Glutamatergic neuron (in vitro differentiated cells): ENCODE measurements around the gene FANCI. TPM values are rescaled to one million over a fixed set of nuclear protein-coding genes. Genes with fewer than 3 reads are reported as not detected.
"Not testable (repeated sequence)": the region's sequence is repeated elsewhere in the genome, so short reads cannot be mapped to it uniquely, and the experiment has no call there.

Experiments
- DNase-seq: peaks from one replicate; pipeline ENCODE4 v3.0.0; 2022
- H3K27ac Mint-ChIP-seq: one replicate; pipeline ENCODE4 v1.8.0; 2020; ENCODE audit warnings: mild to moderate bottlenecking, mixed read lengths, inconsistent platforms; ENCODE audit not compliant: unreplicated experiment
- H3K27me3 Mint-ChIP-seq: one replicate; pipeline ENCODE4 v1.8.0; 2020; ENCODE audit warnings: mild to moderate bottlenecking, moderate library complexity, mixed read lengths, inconsistent platforms; ENCODE audit not compliant: unreplicated experiment
- H3K36me3 Mint-ChIP-seq: one replicate; pipeline ENCODE4 v1.8.0; 2020; ENCODE audit warnings: mild to moderate bottlenecking, mixed read lengths, inconsistent platforms; ENCODE audit not compliant: unreplicated experiment
- H3K4me1 Mint-ChIP-seq: one replicate; pipeline ENCODE4 v1.8.0; 2020; ENCODE audit warnings: mild to moderate bottlenecking, low read depth, mixed read lengths, inconsistent platforms; ENCODE audit not compliant: unreplicated experiment
- H3K4me3 Mint-ChIP-seq: one replicate; pipeline ENCODE4 v1.8.0; 2020; ENCODE audit warnings: mild to moderate bottlenecking, mixed read lengths, inconsistent platforms; ENCODE audit not compliant: unreplicated experiment
- H3K9me3 Mint-ChIP-seq: one replicate; pipeline ENCODE4 v1.8.0; 2020; ENCODE audit warnings: mild to moderate bottlenecking, moderate library complexity, mixed read lengths, inconsistent platforms; ENCODE audit not compliant: unreplicated experiment
- CTCF ChIP-seq: fragments of 200-600 bp; sonication (generic); IDR thresholded peaks from one replicate; pipeline ENCODE4 v1.5.0; 2021; ENCODE audit not compliant: partially characterized antibody, unreplicated experiment
- total RNA-seq: library from RNA; stranded (reverse); fragmentation: NEBNext Ultra II Directional; extraction: Animal tissue kit (Norgen Biotek cat#: 25700); gene quantifications from one replicate; pipeline ENCODE4 v1.2.1, GENCODE V29; 2021; ENCODE audit not compliant: unreplicated experiment

FANCI gene
- total RNA-seq, 1 donor from 2014 or later = 15.8 TPM

DNA sequence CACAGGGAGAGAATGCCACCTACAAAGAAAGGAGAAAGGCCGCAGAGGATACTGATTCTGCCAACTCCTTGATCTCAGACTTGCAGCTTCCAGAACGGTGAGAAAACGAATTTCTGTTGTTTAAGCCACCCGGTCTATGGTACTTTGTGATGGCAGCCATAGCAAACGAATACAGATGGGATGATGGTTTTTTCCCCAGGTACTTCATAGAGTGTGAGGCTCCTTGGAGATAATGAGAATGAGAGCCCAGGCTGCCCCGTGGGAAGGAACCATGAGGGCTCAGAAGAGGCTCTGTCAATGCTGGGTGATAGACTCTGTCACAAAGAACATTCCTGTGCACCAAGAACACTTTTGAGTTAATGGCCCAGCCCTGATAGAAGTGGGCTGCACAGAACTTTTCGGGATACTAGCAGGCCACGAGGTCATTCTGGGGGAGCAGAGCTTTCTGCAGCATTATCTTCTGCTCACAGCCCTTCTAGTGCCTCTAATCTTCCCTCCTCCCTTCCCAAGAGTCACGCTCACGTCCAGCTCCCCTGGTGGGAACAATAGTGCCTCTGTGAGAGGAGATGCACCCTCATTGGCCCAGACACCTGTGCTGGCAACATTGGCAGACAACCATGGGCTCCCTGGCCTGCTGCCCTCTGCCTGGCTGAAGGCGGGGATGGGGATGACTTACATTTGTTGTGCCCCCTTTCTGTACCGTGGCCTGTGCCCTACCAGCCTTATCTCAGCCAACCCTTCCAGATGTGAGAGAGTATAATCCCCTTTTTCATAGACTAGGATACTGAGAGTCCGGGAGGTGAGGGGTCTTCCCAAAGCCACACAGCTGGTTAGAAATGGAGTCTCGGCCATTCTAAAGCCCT, 17.2 kb upstream of the FANCI start:
- peaks cover 3% of the 10 kb centered on the region for H3K27me3 Mint-ChIP-seq
- peaks cover 1% of the 10 kb centered on the region for H3K9me3 Mint-ChIP-seq
- H3K27ac Mint-ChIP-seq = no peak overlapping the region
- DNase-seq = no peak
- H3K4me3 Mint-ChIP-seq = no peak overlapping the region
- no peak for TF ChIP-seq CTCF
- H3K4me1 Mint-ChIP-seq = no peaks in the 10 kb centered on the region
- no peaks in the 10 kb centered on the region for H3K36me3 Mint-ChIP-seq

GRCh38 chr15:89227425-89227824, 16.4 kb upstream of the FANCI start:
- TF ChIP-seq CTCF = no peak
- Mint-ChIP-seq H3K4me3 (no peak overlapping the region), H3K9me3 (peaks cover 1% of the 10 kb centered on the region), H3K27ac (no peak overlapping the region), H3K27me3 (peaks cover 3% of the 10 kb centered on the region), H3K4me1 (no peaks in the 10 kb centered on the region), H3K36me3 (no peaks in the 10 kb centered on the region)
- DNase-seq = no peak

- no peak overlapping the region for H3K27ac Mint-ChIP-seq
- TF ChIP-seq CTCF = no peak
- DNase-seq = no peak
- H3K9me3 Mint-ChIP-seq = peaks cover 1% of the 10 kb centered on the region
- H3K27me3 Mint-ChIP-seq = peaks cover 3% of the 10 kb centered on the region
- no peaks in the 10 kb centered on the region for H3K36me3 Mint-ChIP-seq
- H3K4me3 Mint-ChIP-seq = no peak overlapping the region
- no peaks in the 10 kb centered on the region for H3K4me1 Mint-ChIP-seq
These were observed 13.5 kb upstream of the FANCI start for GRCh38 chr15:89230277-89230676.

- peaks cover 1% of the 10 kb centered on the region for H3K9me3 Mint-ChIP-seq
- H3K4me1 Mint-ChIP-seq = no peaks in the 10 kb centered on the region
- peaks cover 3% of the 10 kb centered on the region for H3K27me3 Mint-ChIP-seq
- no peak for TF ChIP-seq CTCF
- no peak for DNase-seq
- H3K4me3 Mint-ChIP-seq = no peak overlapping the region
- no peaks in the 10 kb centered on the region for H3K36me3 Mint-ChIP-seq
- no peak overlapping the region for H3K27ac Mint-ChIP-seq
These were observed 11.9 kb upstream of the FANCI start for GRCh38 chr15:89231832-89232231.

- H3K36me3 Mint-ChIP-seq, H3K4me1 Mint-ChIP-seq, H3K27ac Mint-ChIP-seq, H3K4me3 Mint-ChIP-seq, DNase-seq, H3K27me3 Mint-ChIP-seq, H3K9me3 Mint-ChIP-seq: not testable (repeated sequence)
These were observed 3.6 kb upstream of the FANCI start for GRCh38 chr15:89239883-89240810.
